Thymus (tissue), 11 donors: ENCODE data around the gene TFEB. TPM values are rescaled to one million over a fixed set of nuclear protein-coding genes. Genes with fewer than 3 reads are reported as not detected.
A peak's percentile ranks its signal among the peaks of the same experiment; 100 is the strongest.

Source experiments
- DNase-seq, 9 donors: peaks; one replicate each; pipeline ENCODE4 v3.0.0-alpha.2; 2013; ENCODE audit warnings: low spot score in 9 of 9, low read depth in 6 of 9, missing footprints in 1 of 9
- H3K27ac ChIP-seq, 2 donors: one replicate each; pipeline ENCODE4 v1.5.1; 2013; ENCODE audit warnings: control low read depth in 1 of 2, low read depth in 1 of 2, low read length in 1 of 2, mild to moderate bottlenecking in 1 of 2, moderate library complexity in 1 of 2
- H3K27me3 ChIP-seq, 2 donors: one replicate each; pipeline ENCODE4 v1.5.1; 2013; ENCODE audit warnings: low read length in 1 of 2; ENCODE audit not compliant: control insufficient read depth in 2 of 2, insufficient read depth in 1 of 2
- H3K36me3 ChIP-seq, 2 donors: one replicate each; pipeline ENCODE4 v1.5.1; 2013; ENCODE audit warnings: low read length in 1 of 2, mild to moderate bottlenecking in 1 of 2, moderate library complexity in 1 of 2; ENCODE audit not compliant: control insufficient read depth in 2 of 2, insufficient read depth in 2 of 2
- H3K4me1 ChIP-seq, 2 donors: one replicate each; pipeline ENCODE4 v1.5.1; 2013; ENCODE audit warnings: low read length in 2 of 2; ENCODE audit not compliant: control insufficient read depth in 2 of 2, insufficient read depth in 2 of 2
- H3K4me3 ChIP-seq, 2 donors: one replicate each; pipeline ENCODE4 v1.5.1; 2013; ENCODE audit warnings: low read length in 2 of 2, control low read depth in 1 of 2, mild to moderate bottlenecking in 1 of 2
- H3K9me3 ChIP-seq, 2 donors: one replicate each; pipeline ENCODE4 v1.5.1; 2013; ENCODE audit warnings: low read length in 1 of 2, mild to moderate bottlenecking in 1 of 2; ENCODE audit not compliant: control insufficient read depth in 2 of 2, insufficient read depth in 1 of 2
- WGBS: extraction: QIAGEN DNeasy Blood & Tissue Kit; methylation state at CpG from one replicate; pipeline ENCODE4 v1.1.7; 2013; 5-methylcytosine and 5-hydroxymethylcytosine counted together
- polyA plus RNA-seq: library from polyadenylated mRNA; stranded (reverse); fragments of 200-250 nt; gene quantifications from one replicate; pipeline ENCODE4 v1.2.3, GENCODE V29; 2013
- total RNA-seq: library from RNA; stranded (reverse); fragments of 120-200 nt; gene quantifications from one replicate; pipeline ENCODE4 v1.2.4, GENCODE V29; 2013
- donor health status: healthy.

Gene TFEB
- total and polyA plus RNA-seq, 2 donors: 6.1 to 22.8 TPM

- peak in 1 of 9 donors; percentile 40 for DNase-seq
- Histone ChIP-seq H3K4me3 (peak overlapping the region; percentile 46 to 50), H3K27me3 (peaks cover 0 to 15% of the 10 kb centered on the region in 2 donors), H3K4me1 (peaks cover 2 to 27% of the 10 kb centered on the region in 2 donors), H3K36me3 (no peaks in the 10 kb centered on the region), H3K27ac (no peak overlapping the region), H3K9me3 (no peaks in the 10 kb centered on the region)
- 12% methylated on average over 18 of the region's 18 CpGs for WGBS
These were observed 52.2 kb downstream of the TFEB start for GRCh38 chr6:41683273-41683522.

- H3K36me3 ChIP-seq: no peaks in the 10 kb centered on the region
- no peak for DNase-seq
- H3K4me3 ChIP-seq: peak overlapping the region; percentile 46 to 50
- H3K27ac ChIP-seq: no peak overlapping the region
- 56% methylated on average over 31 of the region's 31 CpGs for WGBS
- peaks cover 0 to 15% of the 10 kb centered on the region in 2 donors for H3K27me3 ChIP-seq
- H3K4me1 ChIP-seq: peaks cover 2 to 27% of the 10 kb centered on the region in 2 donors
- H3K9me3 ChIP-seq: no peaks in the 10 kb centered on the region
These were observed 52.7 kb downstream of the TFEB start for GRCh38 chr6:41682497-41683272.

DNA sequence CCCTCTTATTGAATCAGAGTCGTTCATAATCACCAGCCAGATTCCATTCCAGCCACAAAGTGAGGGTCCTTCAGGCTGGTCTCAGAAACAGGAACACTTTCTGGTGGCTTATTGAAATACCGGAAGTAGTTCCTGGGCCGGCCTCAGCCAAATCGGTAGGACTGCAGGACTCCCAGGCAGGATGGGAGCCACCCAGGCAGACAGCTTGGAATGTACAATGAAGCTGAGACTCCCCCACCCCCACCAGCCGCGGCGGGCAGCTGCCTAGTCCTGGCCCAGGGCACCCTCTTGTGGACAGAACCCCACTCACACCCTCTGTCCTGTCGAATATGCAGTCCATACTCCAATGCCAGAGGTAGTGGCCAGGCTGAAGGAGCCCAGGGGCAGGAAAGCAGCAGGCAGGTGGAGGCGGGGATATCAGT lies 53.3 kb downstream of the TFEB start:
- no peak overlapping the region for H3K4me3 ChIP-seq
- DNase-seq: peak in 8 of 9 donors; percentile 31 to 86 (median 60)
- H3K9me3 ChIP-seq: no peaks in the 10 kb centered on the region
- H3K27me3 ChIP-seq: peaks cover 0 to 15% of the 10 kb centered on the region in 2 donors
- WGBS: 14% methylated on average over 9 of the region's 9 CpGs
- H3K4me1 ChIP-seq: peaks cover 2 to 27% of the 10 kb centered on the region in 2 donors
- H3K27ac ChIP-seq: no peak overlapping the region
- H3K36me3 ChIP-seq: no peaks in the 10 kb centered on the region

- no peak overlapping the region for H3K27ac ChIP-seq
- no peaks in the 10 kb centered on the region for H3K36me3 ChIP-seq
- no peaks in the 10 kb centered on the region for H3K9me3 ChIP-seq
- H3K27me3 ChIP-seq: peaks cover 0 to 15% of the 10 kb centered on the region in 2 donors
- WGBS: 85% methylated on average over 11 of the region's 11 CpGs
- no peak overlapping the region for H3K4me3 ChIP-seq
- peak in 3 of 9 donors; percentile 8 to 85 (median 44) for DNase-seq
- H3K4me1 ChIP-seq: peaks cover 2 to 27% of the 10 kb centered on the region in 2 donors
These were observed 55.0 kb downstream of the TFEB start for GRCh38 chr6:41680182-41680965.

DNA sequence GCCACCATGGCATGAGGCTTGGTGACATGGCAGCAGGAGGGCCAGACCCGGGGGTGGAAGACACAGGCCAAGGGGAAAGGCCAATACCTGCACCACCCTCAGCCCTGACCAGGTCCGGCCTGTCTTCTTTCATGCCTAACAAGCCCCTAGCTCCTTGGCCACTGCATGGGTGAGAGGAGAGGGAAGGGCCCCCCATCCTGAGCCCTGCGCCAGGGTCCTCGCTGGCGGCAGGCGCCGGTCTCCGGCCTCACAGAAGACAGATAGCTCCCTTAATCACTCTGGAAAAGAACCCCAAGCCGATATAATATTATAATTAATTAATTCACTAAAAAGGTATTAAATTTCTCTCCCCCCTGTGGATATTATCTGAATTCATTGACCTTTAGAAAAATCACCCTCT lies 55.7 kb downstream of the TFEB start:
- H3K27me3 ChIP-seq: peaks cover 0 to 17% of the 10 kb centered on the region in 2 donors
- no peak overlapping the region for H3K27ac ChIP-seq
- peaks cover 2 to 27% of the 10 kb centered on the region in 2 donors for H3K4me1 ChIP-seq
- no peaks in the 10 kb centered on the region for H3K36me3 ChIP-seq
- no peaks in the 10 kb centered on the region for H3K9me3 ChIP-seq
- WGBS: 98% methylated on average over 9 of the region's 9 CpGs
- no peak for DNase-seq
- H3K4me3 ChIP-seq: no peak overlapping the region

DNA sequence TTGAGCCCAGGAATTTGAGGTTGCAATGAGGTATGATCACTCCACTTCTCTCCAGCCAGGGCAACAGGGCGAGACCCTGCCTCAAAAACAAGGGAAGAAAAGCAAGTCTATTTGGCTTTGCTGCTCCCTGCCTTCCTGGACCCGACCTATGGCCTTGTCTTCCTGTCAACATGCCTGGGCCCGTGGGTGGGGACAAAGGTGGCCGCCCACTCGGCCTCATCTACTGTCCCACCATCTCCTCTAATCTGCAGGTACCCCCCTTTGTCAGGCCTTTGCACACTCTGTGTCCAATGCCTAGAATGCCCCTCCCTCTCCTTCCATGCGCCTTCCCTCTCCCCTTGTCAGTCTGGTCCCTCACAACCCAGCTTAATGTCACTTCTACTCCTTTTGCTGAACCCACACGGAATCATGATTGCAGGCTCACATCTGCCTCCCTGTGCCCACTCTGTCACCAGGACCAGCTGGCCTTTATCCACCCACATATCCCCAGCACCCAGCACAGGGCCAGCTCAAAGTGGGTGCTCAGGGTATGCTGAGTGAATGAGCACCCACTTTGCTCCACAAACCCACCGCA lies 56.8 kb downstream of the TFEB start:
- no peak overlapping the region for H3K4me3 ChIP-seq
- no peaks in the 10 kb centered on the region for H3K9me3 ChIP-seq
- H3K27ac ChIP-seq: no peak overlapping the region
- H3K4me1 ChIP-seq: peaks cover 0 to 21% of the 10 kb centered on the region in 2 donors
- H3K27me3 ChIP-seq: peaks cover 0 to 18% of the 10 kb centered on the region in 2 donors
- DNase-seq: no peak
- WGBS: 89% methylated on average over 8 of the region's 8 CpGs
- H3K36me3 ChIP-seq: no peaks in the 10 kb centered on the region

- no peak overlapping the region for H3K4me3 ChIP-seq
- H3K9me3 ChIP-seq: no peaks in the 10 kb centered on the region
- no peak overlapping the region for H3K27ac ChIP-seq
- no peaks in the 10 kb centered on the region for H3K36me3 ChIP-seq
- WGBS: 94% methylated on average over 25 of the region's 25 CpGs
- peaks cover 0 to 7% of the 10 kb centered on the region in 2 donors for H3K27me3 ChIP-seq
- peaks cover 0 to 8% of the 10 kb centered on the region in 2 donors for H3K4me1 ChIP-seq
- DNase-seq: no peak
These were observed 58.1 kb downstream of the TFEB start for GRCh38 chr6:41677124-41677921.

GRCh38 chr6:41676431-41676830 lies 59.0 kb downstream of the TFEB start:
- no peak overlapping the region for H3K27ac ChIP-seq
- DNase-seq: no peak
- no peaks in the 10 kb centered on the region for H3K36me3 ChIP-seq
- H3K27me3 ChIP-seq: peaks cover 0 to 5% of the 10 kb centered on the region in 2 donors
- H3K4me3 ChIP-seq: no peak overlapping the region
- H3K9me3 ChIP-seq: no peaks in the 10 kb centered on the region
- 82% methylated on average over 5 of the region's 5 CpGs for WGBS
- peaks cover 0 to 3% of the 10 kb centered on the region in 2 donors for H3K4me1 ChIP-seq
